Activated CD8-positive, alpha-beta memory T cell treated with anti-CD3 and anti-CD28 coated beads for 4 hours (primary cell): ENCODE results near the gene CAMK1G.

ENCODE experiments used
- DNase-seq, 2 donors: peaks; one replicate each; pipeline ENCODE4 v3.0.0-alpha.2; 2020; ENCODE audit warnings: low read depth in 2 of 2

CAMK1G gene

DNA sequence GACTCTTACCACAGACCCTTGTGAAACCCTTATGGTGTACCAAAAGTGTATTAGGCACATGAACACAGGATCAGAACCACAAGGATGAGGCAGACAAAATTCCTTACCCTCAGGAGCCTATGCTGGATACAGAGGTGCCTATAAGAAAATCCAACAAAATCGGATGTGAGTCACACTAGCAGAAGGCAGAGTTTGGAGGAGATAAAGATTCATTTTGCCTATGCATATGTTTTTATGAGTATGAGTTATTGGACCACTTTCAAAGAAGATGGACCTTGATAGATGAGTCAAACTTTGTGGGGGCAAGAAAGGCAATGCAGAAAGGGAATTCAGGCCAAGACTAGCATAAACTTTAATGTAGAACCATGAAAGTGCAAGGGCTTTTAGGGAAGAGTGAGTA, 17.0 kb downstream of the CAMK1G start:
- DNase-seq = no peak

DNA sequence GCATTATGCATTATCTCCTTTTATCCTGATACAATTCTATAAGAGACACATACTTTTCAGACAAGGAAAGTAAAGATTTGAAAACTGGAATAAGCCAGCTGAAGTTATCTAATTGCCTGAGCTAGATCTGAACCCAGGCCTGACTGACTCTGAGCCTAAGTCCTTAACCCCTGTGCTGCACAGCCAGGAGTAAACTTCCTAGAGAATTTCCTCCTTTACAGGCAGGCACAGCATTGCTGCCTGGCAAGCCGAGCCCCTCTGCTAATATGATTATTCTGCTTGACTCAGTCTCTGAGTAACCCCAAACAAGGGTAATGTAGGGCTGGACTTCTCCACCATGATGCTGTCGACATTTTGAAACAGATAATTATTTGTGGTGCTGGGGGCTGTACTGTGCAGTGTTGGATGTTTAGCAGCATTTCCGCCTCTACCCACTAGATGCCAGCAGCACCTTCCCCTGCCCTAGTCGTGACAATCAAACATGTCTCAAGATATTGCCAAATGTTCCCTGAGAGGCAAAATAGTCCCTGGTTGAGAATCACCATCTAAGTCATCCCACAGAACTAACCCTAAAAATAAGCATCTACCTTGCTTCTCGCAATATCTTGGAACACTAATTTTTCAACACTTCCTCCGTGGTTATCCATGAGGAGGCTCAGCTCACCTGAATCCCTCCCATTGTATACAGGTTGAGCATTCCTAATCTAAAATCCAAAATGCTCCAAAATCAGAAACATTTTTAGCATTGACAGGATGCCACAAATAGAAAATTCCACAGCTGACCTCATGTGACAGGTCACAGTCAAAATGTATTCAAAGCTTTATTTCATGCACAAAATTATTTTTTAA, 18.5 kb downstream of the CAMK1G start:
- DNase-seq = no peak

DNA sequence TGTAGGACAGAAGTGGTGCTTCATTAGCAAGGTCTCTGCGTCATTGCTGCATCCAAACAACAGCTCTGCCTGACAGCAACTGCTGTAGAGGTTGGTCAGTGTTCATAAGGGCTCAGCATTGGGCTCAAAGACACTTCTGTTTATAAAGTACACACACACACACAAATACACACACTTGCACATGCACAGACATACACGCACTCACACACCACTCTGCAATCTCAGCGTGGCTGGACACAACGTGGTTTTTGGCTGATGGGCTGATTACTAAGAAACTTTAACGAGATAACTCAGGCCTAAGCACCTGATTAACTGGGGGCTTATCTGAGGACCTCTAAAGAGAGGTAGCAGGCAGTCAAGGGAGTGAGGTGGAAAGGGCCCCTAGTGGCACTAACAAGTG, 20.4 kb downstream of the CAMK1G start:
- no peak for DNase-seq

DNA sequence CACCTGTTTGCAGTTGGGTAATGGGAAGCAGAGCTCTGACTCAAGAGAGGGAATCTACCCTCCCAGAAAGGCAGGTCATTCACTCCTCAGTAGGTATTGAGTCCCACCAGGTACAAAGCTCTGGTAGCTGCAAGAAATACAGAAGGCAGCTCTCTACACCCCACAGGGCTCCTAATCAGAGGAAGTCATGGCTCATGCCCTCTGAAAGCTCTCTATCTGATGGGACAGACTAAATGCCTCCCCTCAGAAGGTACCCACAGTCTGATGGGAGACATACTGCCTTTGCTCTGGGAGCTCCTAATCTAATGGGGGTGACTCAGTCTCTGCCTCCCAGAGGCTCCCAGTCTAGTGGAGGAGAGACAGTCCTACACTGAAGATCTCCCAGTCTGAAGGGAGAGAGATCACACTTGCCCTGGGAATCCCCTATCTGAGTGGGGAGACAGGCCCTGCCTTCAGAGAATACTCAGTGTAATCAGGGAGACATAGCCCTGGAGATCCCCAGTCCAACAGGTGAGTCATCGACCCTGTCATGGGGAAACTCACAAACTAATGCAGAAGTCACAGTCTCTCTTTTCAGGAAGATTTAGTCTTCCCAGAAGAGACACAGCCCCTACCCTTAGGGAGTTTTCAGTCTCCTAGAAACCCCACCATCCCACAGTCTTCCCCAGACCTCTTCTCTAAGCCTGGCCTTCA, 23.7 kb downstream of the CAMK1G start:
- DNase-seq = no peak

DNA sequence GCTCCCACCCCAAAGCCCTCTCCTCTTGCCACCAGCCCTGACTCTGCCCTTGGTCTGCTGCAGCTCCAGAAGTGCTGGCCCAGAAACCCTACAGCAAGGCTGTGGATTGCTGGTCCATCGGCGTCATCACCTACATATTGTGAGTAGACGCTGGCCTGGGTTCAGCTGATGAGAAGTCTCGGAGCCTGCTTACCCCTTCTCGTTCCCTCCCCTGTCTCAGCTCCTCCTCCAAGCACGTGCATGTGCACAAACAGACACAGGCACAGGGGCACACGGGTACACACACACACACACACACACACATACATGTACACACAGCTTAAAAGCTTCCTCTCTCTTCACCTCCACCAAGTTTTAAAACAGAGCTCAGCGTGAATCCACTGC, 24.3 kb downstream of the CAMK1G start:
- DNase-seq = no peak

DNA sequence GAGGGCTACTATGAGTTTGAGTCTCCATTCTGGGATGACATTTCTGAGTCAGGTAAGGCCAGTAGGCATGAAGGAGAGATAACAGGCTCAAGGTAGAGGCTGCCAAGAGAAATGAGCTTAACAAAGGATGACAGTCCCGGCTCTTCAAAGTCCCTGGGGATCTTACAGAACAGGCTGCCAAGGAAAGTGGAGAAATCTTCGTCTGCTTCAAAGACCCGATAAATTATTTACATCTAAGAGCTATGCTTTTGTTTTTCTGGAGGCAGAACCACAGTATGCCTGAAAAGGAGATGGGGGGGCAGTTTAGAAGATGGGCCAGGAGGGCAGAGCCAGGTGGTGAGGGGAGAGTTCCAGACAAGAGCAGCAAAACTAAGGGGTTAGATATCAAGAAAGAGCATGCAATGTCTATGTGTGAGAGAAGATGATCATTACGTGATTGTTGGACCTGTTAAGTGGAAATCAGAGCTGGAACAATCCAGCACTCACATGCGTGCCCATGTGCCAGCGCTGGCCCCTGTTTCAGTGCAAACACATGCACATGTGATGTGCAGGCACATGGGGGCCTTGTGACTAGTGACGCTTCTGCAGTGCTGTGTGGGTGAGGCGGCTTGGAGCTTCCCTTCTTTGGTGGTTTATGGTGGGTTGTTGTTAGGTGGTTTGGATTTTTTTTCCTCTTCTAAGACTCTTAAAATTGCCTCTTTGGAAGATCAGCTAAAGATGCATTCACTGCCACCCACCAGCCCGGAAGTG, 25.7 kb downstream of the CAMK1G start:
- no peak for DNase-seq

DNA sequence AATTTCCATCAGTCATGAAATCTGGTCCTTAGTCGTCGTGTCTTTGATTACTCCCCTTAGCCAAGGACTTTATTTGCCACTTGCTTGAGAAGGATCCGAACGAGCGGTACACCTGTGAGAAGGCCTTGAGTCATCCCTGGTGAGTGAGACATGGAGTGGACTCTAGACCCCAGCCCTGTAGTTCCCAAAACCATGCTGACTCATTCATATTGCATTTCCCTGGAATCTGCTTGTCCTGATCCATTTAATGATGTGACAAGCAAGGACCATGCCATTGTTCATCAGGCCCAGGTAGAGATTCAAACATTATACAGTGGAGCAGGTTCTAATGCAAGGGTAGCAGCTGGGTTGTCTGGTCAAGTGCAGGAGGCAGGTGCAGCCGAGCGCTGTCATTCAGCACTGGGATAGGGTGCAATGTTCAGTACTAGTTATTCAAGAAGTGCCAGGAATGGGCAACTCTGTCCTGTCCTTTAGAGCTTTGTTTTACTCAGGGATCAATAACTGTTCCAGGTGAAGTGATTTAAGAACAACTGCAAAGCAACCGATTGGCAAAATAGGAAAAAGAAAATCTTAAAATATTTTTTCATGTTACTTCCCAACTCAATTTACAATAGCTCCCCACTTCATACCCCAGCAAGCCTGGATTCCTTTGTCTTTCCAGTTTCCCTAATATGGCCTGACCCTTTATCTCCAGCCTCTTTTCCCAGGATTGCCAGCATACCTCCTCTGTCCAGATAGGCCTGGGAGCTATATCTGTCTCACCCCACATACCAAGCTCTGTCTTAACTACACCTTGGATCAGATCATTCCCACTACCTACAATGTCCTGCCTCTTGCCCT, 26.5 kb downstream of the CAMK1G start:
- DNase-seq = no peak

DNA sequence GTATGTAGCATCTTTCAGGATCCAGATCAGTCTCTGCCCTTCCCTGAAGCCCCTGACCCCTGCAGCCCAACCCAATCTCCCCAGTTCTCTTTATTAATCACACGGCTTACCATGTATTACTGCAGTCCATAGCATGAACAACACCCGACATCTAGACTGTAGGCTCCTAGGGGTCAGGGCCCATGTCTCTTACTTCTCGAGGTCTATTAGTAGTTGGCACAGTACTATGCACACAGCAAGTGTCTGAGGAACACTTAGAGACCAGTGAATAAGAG, 27.1 kb downstream of the CAMK1G start:
- DNase-seq = no peak

DNA sequence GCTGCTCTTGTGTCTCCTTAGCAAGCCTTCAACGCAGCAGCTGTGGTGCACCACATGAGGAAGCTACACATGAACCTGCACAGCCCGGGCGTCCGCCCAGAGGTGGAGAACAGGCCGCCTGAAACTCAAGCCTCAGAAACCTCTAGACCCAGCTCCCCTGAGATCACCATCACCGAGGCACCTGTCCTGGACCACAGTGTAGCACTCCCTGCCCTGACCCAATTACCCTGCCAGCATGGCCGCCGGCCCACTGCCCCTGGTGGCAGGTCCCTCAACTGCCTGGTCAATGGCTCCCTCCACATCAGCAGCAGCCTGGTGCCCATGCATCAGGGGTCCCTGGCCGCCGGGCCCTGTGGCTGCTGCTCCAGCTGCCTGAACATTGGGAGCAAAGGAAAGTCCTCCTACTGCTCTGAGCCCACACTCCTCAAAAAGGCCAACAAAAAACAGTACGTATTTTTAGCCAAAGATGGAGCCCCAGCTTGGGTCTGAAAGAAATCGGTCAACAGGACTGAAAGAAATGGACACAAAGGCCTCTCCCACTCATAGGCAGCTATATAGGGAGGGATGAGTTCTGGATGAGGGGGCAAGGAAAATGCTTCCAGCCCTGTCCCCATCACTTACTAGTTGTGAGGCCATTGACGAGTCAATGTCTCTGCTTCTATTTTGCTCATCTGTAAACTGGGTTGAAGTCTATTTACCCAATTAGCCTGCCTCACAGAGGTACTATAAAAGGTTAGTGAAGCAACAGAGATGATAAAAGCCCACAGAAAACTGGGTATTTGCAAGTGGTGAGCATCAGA, 28.5 kb downstream of the CAMK1G start:
- no peak for DNase-seq

DNA sequence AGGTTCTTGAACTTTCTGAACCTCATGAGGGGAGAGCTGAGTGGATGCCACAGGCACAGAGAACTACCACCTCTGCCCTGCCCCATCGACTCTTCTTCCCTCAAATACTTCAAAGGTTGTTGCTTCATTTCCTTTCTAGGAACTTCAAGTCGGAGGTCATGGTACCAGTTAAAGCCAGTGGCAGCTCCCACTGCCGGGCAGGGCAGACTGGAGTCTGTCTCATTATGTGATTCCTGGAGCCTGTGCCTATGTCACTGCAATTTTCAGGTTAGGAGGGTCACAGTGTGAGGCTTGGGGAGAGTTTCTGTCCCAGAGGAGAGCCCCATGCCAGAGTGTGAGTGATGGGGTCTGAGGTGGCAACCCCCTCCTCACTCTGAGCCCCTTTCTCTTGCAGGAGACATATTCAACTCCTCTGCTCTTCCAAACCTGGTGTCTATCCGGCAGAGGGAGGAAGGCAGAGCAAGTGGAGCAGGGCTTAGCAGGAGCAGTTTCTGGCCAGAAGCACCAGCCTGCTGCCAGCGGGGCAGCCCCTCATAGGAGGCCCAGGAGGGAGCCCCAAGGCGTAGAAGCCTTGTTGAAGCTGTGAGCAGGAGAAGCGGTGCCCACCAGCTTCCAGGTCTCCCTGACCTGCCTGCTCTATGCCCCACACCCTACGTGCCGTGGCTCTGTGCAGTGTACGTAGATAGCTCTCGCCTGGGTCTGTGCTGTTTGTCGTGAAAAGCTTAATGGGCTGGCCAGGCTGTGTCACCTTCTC, 29.3 kb downstream of the CAMK1G start:
- no peak for DNase-seq

DNA sequence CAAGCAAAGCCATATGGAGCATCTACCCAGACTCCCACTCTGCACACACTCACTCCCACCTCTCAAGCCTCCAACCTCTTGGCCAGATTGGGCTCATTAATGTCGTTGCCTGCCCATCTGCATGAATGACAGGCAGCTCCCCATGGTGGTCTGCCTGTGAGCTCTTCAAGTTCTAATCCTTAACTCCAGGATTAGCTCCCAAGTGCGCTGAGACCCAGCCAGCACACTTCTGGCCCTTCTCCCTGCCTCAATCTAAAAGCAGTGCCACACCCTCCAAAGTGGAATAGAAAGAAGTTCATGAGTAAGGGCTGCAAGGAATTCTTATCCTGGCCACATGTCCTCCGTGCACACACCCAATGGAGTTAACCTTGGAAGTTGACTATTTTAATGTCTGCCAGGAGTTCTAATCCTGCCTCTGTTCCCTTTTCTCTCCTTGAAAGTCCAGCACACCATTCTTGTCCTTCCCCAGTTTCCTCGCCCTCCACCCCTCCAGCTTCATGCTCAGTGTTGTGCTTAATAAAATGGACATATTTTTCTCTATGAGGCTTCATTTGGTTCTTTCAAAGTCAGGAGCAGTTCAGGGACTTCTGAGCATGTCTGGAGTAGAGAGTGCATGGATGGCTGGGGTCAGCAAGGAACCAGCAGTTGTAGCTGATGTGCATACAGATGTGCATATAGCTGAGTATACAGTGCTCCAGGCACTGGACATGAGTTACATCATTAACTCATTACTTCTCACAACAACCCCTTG, 30.1 kb downstream of the CAMK1G start:
- no peak for DNase-seq

DNA sequence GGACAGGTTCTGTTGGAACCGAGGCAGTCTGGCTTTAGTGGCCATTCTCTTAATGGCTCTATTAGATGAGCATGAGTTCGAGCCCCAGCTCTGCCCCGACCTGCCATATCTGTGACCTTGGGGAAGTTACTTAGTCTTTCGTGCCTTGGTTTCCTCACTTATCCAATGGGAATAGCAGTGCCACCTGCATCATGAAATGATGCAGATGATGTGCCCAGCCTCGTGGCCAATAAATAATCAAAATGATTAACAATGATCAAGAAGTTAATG, 30.6 kb downstream of the CAMK1G start:
- no peak for DNase-seq

DNA sequence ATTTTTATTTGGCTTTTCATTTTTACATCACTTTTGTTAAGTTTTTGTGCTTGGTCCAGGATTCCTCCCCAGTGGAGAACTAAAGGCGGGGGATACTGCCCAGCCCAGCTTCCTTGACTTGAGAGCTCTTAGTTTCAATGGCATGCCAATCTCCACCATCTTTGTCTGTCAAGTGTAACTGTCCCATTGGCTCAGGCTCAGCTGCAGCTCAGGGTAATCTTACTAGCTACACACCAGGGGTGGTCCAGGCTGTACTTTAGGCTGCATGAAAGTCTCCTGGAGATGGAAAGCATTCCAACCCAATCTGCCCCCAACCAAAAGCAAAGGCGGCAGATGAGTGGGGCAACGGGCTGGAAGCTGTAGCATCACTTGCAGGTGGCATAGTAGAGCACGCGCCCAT, 31.4 kb downstream of the CAMK1G start:
- DNase-seq = no peak

DNA sequence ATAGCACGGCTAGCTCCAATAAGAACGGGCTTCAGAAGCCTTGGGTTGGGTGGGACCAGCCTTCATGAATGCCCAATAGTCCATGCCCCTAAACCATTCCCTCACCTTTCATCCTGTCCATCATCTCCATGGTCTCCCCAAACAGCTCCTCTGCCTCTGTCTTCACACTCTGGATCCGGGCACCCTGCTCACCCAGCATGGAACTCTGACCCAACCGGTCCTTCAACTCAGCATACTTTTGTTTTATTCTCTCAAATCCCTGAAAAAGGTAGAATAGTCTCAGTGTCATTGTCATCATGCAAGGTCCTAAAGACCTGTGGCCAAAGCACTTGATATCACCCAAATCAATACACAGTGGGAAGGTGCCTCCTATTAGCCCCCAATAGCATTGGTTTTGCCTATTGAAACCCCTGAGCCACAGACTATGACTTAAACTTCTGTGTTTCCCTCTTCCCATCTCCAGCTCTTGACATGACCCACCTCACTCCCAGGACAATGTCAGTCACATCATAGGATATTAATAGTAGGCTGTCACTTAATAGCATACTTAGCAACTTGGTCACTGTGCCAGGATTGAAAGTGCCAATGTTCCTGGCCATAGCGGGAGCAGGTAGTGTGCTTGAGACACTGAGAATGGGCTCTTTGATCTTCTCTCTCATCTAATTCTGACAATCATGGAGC, 33.0 kb downstream of the CAMK1G start:
- no peak for DNase-seq

DNA sequence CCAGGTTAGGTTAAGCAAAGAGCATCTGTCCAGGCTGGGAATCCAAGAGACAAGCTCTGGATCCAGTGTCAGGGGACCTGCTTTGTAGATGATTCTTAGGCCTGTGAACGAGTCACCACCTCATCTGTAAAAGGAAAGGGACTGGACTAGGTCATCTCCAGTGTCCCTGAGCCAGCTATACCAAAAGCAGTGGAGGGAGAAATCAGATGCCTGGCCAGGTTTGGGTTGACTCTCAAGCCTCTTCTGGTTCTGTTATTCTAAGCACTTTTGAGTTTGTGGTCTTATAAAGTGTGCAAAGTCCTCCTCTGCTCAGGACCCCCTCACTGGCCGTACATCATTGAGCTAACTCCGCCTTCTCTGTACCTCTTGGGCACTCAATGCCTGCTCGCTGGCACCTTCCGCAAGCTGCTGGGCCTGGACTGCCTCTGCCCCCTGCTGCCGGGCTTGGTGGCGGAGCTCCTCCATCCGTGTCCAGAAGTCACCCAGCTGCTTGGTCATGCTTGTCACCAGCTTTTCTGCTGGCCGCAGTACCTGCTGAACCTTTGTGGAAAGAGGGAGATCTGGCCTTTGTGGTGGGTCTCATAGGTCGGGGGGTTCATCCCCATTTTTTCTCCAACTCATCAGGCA, 33.6 kb downstream of the CAMK1G start:
- DNase-seq = no peak

DNA sequence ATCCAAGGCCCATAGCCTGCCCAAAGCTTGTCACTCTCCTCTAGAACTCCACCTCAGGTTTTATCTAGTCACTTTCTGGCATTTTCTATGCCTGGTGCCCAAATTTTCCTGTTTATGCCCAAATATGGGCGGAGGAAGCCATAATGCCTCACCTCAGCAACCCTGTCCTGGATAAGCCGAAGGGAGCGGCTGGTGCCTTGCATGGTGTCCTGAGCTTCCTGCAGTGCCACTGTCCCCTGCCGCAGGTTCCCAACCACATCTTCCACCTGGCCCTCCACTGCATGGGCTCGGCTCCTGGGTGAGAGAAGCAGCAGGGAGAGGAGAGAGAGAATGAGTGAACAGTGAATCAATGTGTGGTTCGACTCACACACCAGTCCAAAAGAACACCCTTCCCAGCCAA, 34.2 kb downstream of the CAMK1G start:
- DNase-seq = no peak

DNA sequence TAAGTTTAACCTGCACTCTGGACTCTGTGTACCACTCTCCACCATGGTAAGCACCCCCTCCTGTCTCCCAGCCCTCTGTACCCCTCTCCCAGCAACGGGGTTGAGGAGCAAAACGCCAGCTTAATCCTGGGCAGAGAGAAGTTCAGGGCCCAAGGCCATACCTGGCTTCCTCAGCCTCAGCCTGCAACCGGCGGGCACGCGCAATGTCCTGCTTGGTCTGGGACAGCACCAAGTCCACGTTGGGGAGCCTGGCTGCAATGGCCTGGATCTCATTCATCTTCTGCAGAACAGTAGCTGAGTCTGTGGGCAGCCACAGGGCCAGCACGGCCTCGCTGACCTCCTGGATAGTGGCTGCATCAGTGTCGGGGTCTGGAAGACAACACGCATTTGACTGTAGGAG, 34.8 kb downstream of the CAMK1G start:
- DNase-seq = no peak

DNA sequence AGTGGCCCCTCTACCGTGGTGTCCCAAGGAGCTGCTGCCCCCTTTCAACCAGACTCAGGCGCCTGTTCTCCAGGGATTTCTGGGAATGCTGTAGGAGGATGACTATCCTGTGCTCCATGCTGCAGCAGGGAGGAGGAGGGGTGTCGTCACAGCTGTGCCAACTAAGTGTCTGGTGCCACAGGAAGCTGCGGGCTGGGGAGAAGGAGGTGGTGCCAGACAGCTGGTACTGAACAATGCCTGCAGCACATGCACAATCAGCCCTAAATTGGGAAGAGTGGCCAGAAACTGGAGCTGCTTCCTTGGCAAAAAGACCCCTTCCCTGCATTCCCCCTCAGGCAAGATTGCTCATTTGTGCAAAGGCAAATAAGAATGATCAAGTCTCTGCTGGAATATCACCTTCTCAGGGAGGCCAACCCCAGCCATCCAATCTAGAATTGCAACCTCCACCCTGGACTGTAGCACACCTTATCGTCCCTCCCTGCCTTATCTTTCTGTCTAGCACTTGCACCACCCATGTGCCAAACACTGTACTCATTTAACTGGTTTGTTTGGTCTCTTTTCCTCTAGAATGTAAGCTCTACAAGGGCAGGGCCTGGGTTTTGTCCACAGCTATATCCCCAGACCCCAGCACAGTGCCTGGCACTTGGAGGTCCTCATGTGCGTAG, 35.4 kb downstream of the CAMK1G start:
- no peak for DNase-seq
